SK-N-SH treated with all-trans-retinoic acid at 6 μM for 48 hours (cell line): ENCODE results near the gene STYXL1.

ENCODE experiments used
- ATAC-seq: fragments of 200-7000 bp; cut with Tn5 transposase; 3 replicates; pipeline ENCODE4 v1.9.1; 2020; ENCODE audit warnings: mild to moderate bottlenecking, moderate library complexity
- ARNTL ChIP-seq: fragments of 450-650 bp; formaldehyde crosslinking; IDR thresholded peaks from 2 replicates; pipeline ENCODE4 v1.5.0; 2020; ENCODE audit warnings: low read depth, mild to moderate bottlenecking, moderate library complexity, borderline replicate concordance
- BACH2 ChIP-seq: fragments of 250-450 bp; sonication (Bioruptor Pico); IDR thresholded peaks from 2 replicates; pipeline ENCODE4 v1.9.0; 2021; ENCODE audit warnings: mild to moderate bottlenecking, borderline replicate concordance
- CREB5 ChIP-seq: fragments of 250-450 bp; sonication (Bioruptor Pico); IDR thresholded peaks from 2 replicates; pipeline ENCODE4 v1.5.1; 2020; ENCODE audit warnings: low read depth, mild to moderate bottlenecking, moderate library complexity
- CSDC2 ChIP-seq: fragments of 250-450 bp; sonication (Bioruptor Pico); IDR thresholded peaks from 2 replicates; pipeline ENCODE4 v1.5.0; 2020; ENCODE audit warnings: mild to moderate bottlenecking, moderate library complexity
- CSRNP3 ChIP-seq: fragments of 250-450 bp; sonication (Bioruptor Pico); IDR thresholded peaks from 2 replicates; pipeline ENCODE4 v1.5.1; 2021; ENCODE audit warnings: mild to moderate bottlenecking, moderate library complexity
- ESRRG ChIP-seq: fragments of 250-450 bp; sonication (Bioruptor Pico); IDR thresholded peaks from 2 replicates; pipeline ENCODE4 v1.6.1; 2021; ENCODE audit warnings: mild to moderate bottlenecking
- GLIS3 ChIP-seq: fragments of 250-450 bp; sonication (Bioruptor Pico); IDR thresholded peaks from 2 replicates; pipeline ENCODE4 v1.5.0; 2020; ENCODE audit warnings: mild to moderate bottlenecking, moderate library complexity
- ISL1 ChIP-seq: fragments of 250-450 bp; sonication (Bioruptor Pico); IDR thresholded peaks from 2 replicates; pipeline ENCODE4 v2.1.2; 2022; ENCODE audit warnings: mild to moderate bottlenecking, moderate library complexity
- OSR1 ChIP-seq: fragments of 250-450 bp; sonication (Bioruptor Pico); IDR thresholded peaks from 2 replicates; pipeline ENCODE4 v1.8.0; 2022; ENCODE audit warnings: moderate library complexity, mild to moderate bottlenecking, inconsistent platforms
- PATZ1 ChIP-seq: fragments of 250-450 bp; sonication (Bioruptor Pico); IDR thresholded peaks from 2 replicates; pipeline ENCODE4 v1.8.0; 2020; ENCODE audit warnings: mild to moderate bottlenecking, moderate library complexity, borderline replicate concordance
- POU6F1 ChIP-seq: fragments of 250-450 bp; sonication (Bioruptor Pico); IDR thresholded peaks from 2 replicates; pipeline ENCODE4 v1.8.0; 2021; ENCODE audit warnings: low read depth, mild to moderate bottlenecking, moderate library complexity, borderline replicate concordance
- PPARA ChIP-seq: fragments of 250-450 bp; sonication (Bioruptor Pico); IDR thresholded peaks from 2 replicates; pipeline ENCODE4 v1.5.0; 2020; ENCODE audit warnings: mild to moderate bottlenecking, borderline replicate concordance
- RARB ChIP-seq: fragments of 250-450 bp; sonication (Bioruptor Pico); IDR thresholded peaks from 2 replicates; pipeline ENCODE4 v1.8.0; 2021; ENCODE audit warnings: mild to moderate bottlenecking, moderate library complexity
- SNAI2 ChIP-seq: fragments of 250-450 bp; sonication (Bioruptor Pico); IDR thresholded peaks from 2 replicates; pipeline ENCODE4 v1.5.0; 2020; ENCODE audit warnings: mild to moderate bottlenecking, moderate library complexity
- TCF4 ChIP-seq: fragments of 250-450 bp; sonication (Bioruptor Pico); IDR thresholded peaks from 2 replicates; pipeline ENCODE4 v1.8.0; 2021; ENCODE audit warnings: mild to moderate bottlenecking, moderate library complexity, borderline replicate concordance
- TOX ChIP-seq: fragments of 250-450 bp; sonication (Bioruptor Pico); IDR thresholded peaks from 2 replicates; pipeline ENCODE4 v1.8.0; 2021; ENCODE audit warnings: mild to moderate bottlenecking, moderate library complexity, borderline replicate concordance
- TSHZ2 ChIP-seq: fragments of 250-450 bp; sonication (Bioruptor Pico); IDR thresholded peaks from 2 replicates; pipeline ENCODE4 v1.5.0; 2020; ENCODE audit warnings: mild to moderate bottlenecking, moderate library complexity
- ZC3H10 ChIP-seq: fragments of 250-450 bp; sonication (Bioruptor Pico); IDR thresholded peaks from 2 replicates; pipeline ENCODE4 v1.5.1; 2021; ENCODE audit warnings: mild to moderate bottlenecking, moderate library complexity
- ZFP3 ChIP-seq: fragments of 250-450 bp; sonication (Bioruptor Pico); IDR thresholded peaks from 2 replicates; pipeline ENCODE4 v1.5.0; 2020; ENCODE audit warnings: mild to moderate bottlenecking, moderate library complexity
- ZFP30 ChIP-seq: fragments of 450-650 bp; formaldehyde crosslinking; IDR thresholded peaks from 2 replicates; pipeline ENCODE4 v1.5.0; 2022; ENCODE audit warnings: mild to moderate bottlenecking, moderate library complexity
- ZNF565 ChIP-seq: fragments of 450-650 bp; formaldehyde crosslinking; conservative IDR thresholded peaks from 2 replicates; pipeline ENCODE4 v1.5.0; 2020; ENCODE audit warnings: low read depth, mild to moderate bottlenecking, moderate library complexity
- ZNF70 ChIP-seq: fragments of 450-650 bp; formaldehyde crosslinking; IDR thresholded peaks from 2 replicates; pipeline ENCODE4 v1.5.0; 2020; ENCODE audit warnings: mild to moderate bottlenecking, moderate library complexity
- ZNF8 ChIP-seq: fragments of 450-650 bp; formaldehyde crosslinking; IDR thresholded peaks from 2 replicates; pipeline ENCODE4 v1.5.0; 2020; ENCODE audit warnings: mild to moderate bottlenecking, moderate library complexity

Gene STYXL1

GRCh38 chr7:76080204-76080603 lies 32.4 kb upstream of the STYXL1 start (continued):
- no peak for TF ChIP-seq CSDC2 (CRISPR knock-in tag)
- no peak for TF ChIP-seq ESRRG (CRISPR knock-in tag)
- TF ChIP-seq ZC3H10 = no peak

- no peak for ATAC-seq
- TF ChIP-seq ZNF565 = no peak
- TF ChIP-seq PATZ1 = no peak
- TF ChIP-seq CREB5 (CRISPR knock-in tag) = no peak
- no peak for TF ChIP-seq CSRNP3 (CRISPR knock-in tag)
- TF ChIP-seq ZFP30 (CRISPR knock-in tag) = no peak
- no peak for TF ChIP-seq TSHZ2 (CRISPR knock-in tag)
- no peak for TF ChIP-seq OSR1 (CRISPR knock-in tag)
- no peak for TF ChIP-seq CSDC2 (CRISPR knock-in tag)
- no peak for TF ChIP-seq SNAI2 (CRISPR knock-in tag)
- no peak for TF ChIP-seq GLIS3
- no peak for TF ChIP-seq TOX
- TF ChIP-seq RARB (CRISPR knock-in tag) = no peak
- TF ChIP-seq ZNF70 (CRISPR knock-in tag) = no peak
- no peak for TF ChIP-seq PPARA (CRISPR knock-in tag)
- no peak for TF ChIP-seq ZNF8
- no peak for TF ChIP-seq ESRRG (CRISPR knock-in tag)
- no peak for TF ChIP-seq ISL1 (CRISPR knock-in tag)
- no peak for TF ChIP-seq POU6F1
- TF ChIP-seq ZFP3 (CRISPR knock-in tag) = no peak
- TF ChIP-seq TCF4 (CRISPR knock-in tag) = no peak
- TF ChIP-seq, all 23 proteins: peak for 0
Observed at GRCh38 chr7:76077435-76077834, 29.6 kb upstream of the STYXL1 start.

GRCh38 chr7:76076995-76077394 lies 29.2 kb upstream of the STYXL1 start:
- ATAC-seq = no peak
- TF ChIP-seq PPARA (CRISPR knock-in tag) (no peak), TOX (no peak), ZFP30 (CRISPR knock-in tag) (no peak), PATZ1 (no peak), ZNF565 (no peak), ESRRG (CRISPR knock-in tag) (no peak), BACH2 (no peak), POU6F1 (no peak), CSRNP3 (CRISPR knock-in tag) (no peak), ZFP3 (CRISPR knock-in tag) (no peak), ARNTL (CRISPR knock-in tag) (no peak), ZNF8 (no peak)
